K562 (cell line): ENCODE results near the gene DENND10. TPM values are rescaled to one million over a fixed set of nuclear protein-coding genes. Genes with fewer than 3 reads are reported as not detected.

Experiments used
- BRCA1 ChIP-seq, 2 experiments: fragments of 450-650 bp in 1 of 2; sonication (generic) in 1 of 2; formaldehyde crosslinking in 1 of 2; IDR thresholded peaks; 2 replicates each; pipeline versions ENCODE4 v1.5.0 to v1.6.1; 2017 to 2020; ENCODE audit warnings: mild to moderate bottlenecking in 1 of 2, missing genetic modification reagents in 1 of 2
- BRD4 ChIP-seq: fragments of 200-600 bp; sonication (generic); IDR thresholded peaks from 2 replicates; pipeline ENCODE4 v1.6.1; 2017; ENCODE audit warnings: inconsistent platforms
- CCNT2 ChIP-seq: IDR thresholded peaks from 2 replicates; pipeline ENCODE4 v1.6.1; 2011; ENCODE audit warnings: borderline replicate concordance, low read depth, mild to moderate bottlenecking, moderate library complexity, mixed read lengths, low read length; ENCODE audit not compliant: insufficient read length; ENCODE audit errors: extremely low read depth
- CREM ChIP-seq: IDR thresholded peaks from 2 replicates; pipeline ENCODE4 v1.6.1; 2014; ENCODE audit warnings: antibody characterized with exemption, low read depth
- ETV1 ChIP-seq: fragments of 450-650 bp; conservative IDR thresholded peaks from 2 replicates; pipeline ENCODE4 v1.6.1; 2016; ENCODE audit warnings: missing genetic modification characterization, control low read depth, low read depth, missing compliant biosample characterization
- FOXM1 ChIP-seq, 2 experiments: fragments of 450-650 bp in 1 of 2; sonication (generic) in 1 of 2; formaldehyde crosslinking in 1 of 2; IDR thresholded peaks; 2 replicates each; pipeline versions ENCODE4 v1.6.1 to v1.9.0; 2017 to 2022; ENCODE audit warnings: low read depth in 2 of 2, mild to moderate bottlenecking in 2 of 2, missing genetic modification reagents in 1 of 2, moderate library complexity in 1 of 2
- KAT7 ChIP-seq: sonication (generic); formaldehyde crosslinking; IDR thresholded peaks from 2 replicates; pipeline ENCODE4 v1.8.0; 2022; ENCODE audit warnings: missing genetic modification reagents, mild to moderate bottlenecking, borderline replicate concordance
- KDM2B ChIP-seq: fragments of 250-450 bp; sonication (Bioruptor Pico); IDR thresholded peaks from 2 replicates; pipeline ENCODE4 v1.8.0; 2021; ENCODE audit warnings: mild to moderate bottlenecking, moderate library complexity
- MAFF ChIP-seq: IDR thresholded peaks from 2 replicates; pipeline ENCODE4 v1.6.1; 2012; ENCODE audit warnings: low read length, improper control_type of control experiment
- MXI1 ChIP-seq: IDR thresholded peaks from 2 replicates; pipeline ENCODE4 v1.6.1; 2011; ENCODE audit warnings: low read depth, mild to moderate bottlenecking, improper control_type of control experiment, low read length
- NCOA2 ChIP-seq, 2 experiments: fragments of 450-650 bp; IDR thresholded peaks; 2 replicates each; pipeline ENCODE4 v1.6.1; 2018; ENCODE audit warnings: mild to moderate bottlenecking in 2 of 2, moderate library complexity in 1 of 2; ENCODE audit not compliant: partially characterized antibody in 2 of 2
- NR1H2 ChIP-seq: sonication (generic); formaldehyde crosslinking; IDR thresholded peaks from 2 replicates; pipeline ENCODE4 v1.4.0; 2020; ENCODE audit warnings: mild to moderate bottlenecking, missing genetic modification reagents
- NR4A1 ChIP-seq, 2 experiments: fragments of 250-450 bp in 1 of 2; fragments of 450-650 bp in 1 of 2; sonication (Bioruptor Pico) in 1 of 2; IDR thresholded peaks; 2 replicates each; pipeline versions ENCODE4 v1.4.0 to v1.6.1; 2016 to 2020; ENCODE audit warnings: mild to moderate bottlenecking in 2 of 2, missing compliant biosample characterization in 1 of 2, missing genetic modification characterization in 1 of 2, moderate library complexity in 1 of 2
- PHF20 ChIP-seq: fragments of 450-650 bp; IDR thresholded peaks from 2 replicates; pipeline ENCODE4 v1.6.1; 2018; ENCODE audit not compliant: partially characterized antibody
- POLR2AphosphoS5 ChIP-seq: IDR thresholded peaks from 2 replicates; pipeline ENCODE4 v1.6.1; 2011; ENCODE audit warnings: mild to moderate bottlenecking, low read depth, low read length, moderate library complexity; ENCODE audit not compliant: control insufficient read depth, insufficient read depth
- PPARD ChIP-seq: fragments of 250-450 bp; sonication (Bioruptor Pico); IDR thresholded peaks from 2 replicates; pipeline ENCODE4 v1.8.0; 2022; ENCODE audit warnings: inconsistent platforms, mild to moderate bottlenecking, moderate library complexity
- PTRF ChIP-seq: fragments of 450-650 bp; IDR thresholded peaks from 2 replicates; pipeline ENCODE4 v1.6.1; 2016; ENCODE audit warnings: mild to moderate bottlenecking, missing genetic modification characterization, missing compliant biosample characterization
- RBBP5 ChIP-seq: fragments of 200-600 bp; sonication (generic); IDR thresholded peaks from 2 replicates; pipeline ENCODE4 v1.6.1; 2012; ENCODE audit warnings: borderline replicate concordance, mild to moderate bottlenecking, low read length, control low read depth, inconsistent platforms; ENCODE audit not compliant: insufficient read depth, poor library complexity, severe bottlenecking
- SIN3B ChIP-seq: fragments of 450-650 bp; IDR thresholded peaks from 2 replicates; pipeline ENCODE4 v1.6.1; 2017; ENCODE audit warnings: low read depth, mild to moderate bottlenecking, moderate library complexity
- SMC3 ChIP-seq: conservative IDR thresholded peaks from 2 replicates; pipeline ENCODE4 v1.6.1; 2011; ENCODE audit warnings: low read depth, low read length, improper control_type of control experiment; ENCODE audit not compliant: insufficient read depth
- SREBF1 ChIP-seq: fragments of 150-350 bp; IDR thresholded peaks from 2 replicates; pipeline ENCODE4 v1.6.1; 2014; ENCODE audit warnings: antibody characterized with exemption, low read depth, low read length, borderline replicate concordance
- ZNF146 ChIP-seq: IDR thresholded peaks from one replicate; pipeline ENCODE4 v1.6.1; 2018; ENCODE audit warnings: missing compliant biosample characterization; ENCODE audit not compliant: unreplicated experiment
- ZNF586 ChIP-seq: fragments of 450-650 bp; formaldehyde crosslinking; conservative IDR thresholded peaks from 2 replicates; pipeline ENCODE4 v1.4.0; 2020; ENCODE audit warnings: mild to moderate bottlenecking, moderate library complexity
- ZNF830 ChIP-seq: fragments of 250-450 bp; sonication (Bioruptor Pico); IDR thresholded peaks from 2 replicates; pipeline ENCODE4 v1.5.0; 2021; ENCODE audit warnings: mild to moderate bottlenecking
- polyA plus RNA-seq, 8 experiments: library from polyadenylated mRNA; depleted of rRNA in 4 of 8; stranded (reverse) in 5 of 8; unstranded in 3 of 8; fragments of >200 nt; fragmentation: Nextera tagmentation in 2 of 8; fragmentation: Illumina TruSeq in 1 of 8; extraction: Ambion mirVana in 2 of 8; extraction: Trizol in 1 of 8; gene quantifications; 2 replicates each; pipeline versions ENCODE4 v1.2.1 to v1.2.3, GENCODE V29; 2011 to 2014; ENCODE audit warnings: inconsistent platforms in 1 of 8, missing spikeins in 1 of 8
- total RNA-seq, 7 experiments: library from RNA; depleted of rRNA in 6 of 7; stranded (reverse); fragments of >200 nt in 6 of 7; fragmentation: Illumina TruSeq in 2 of 7; extraction: Trizol in 2 of 7; gene quantifications; 2 replicates each; pipeline versions ENCODE4 v1.2.1 to v1.2.3, GENCODE V29; 2011 to 2021; ENCODE audit warnings: low replicate concordance in 1 of 7
- TF ChIP-seq, protein P1 (sequence below), 2 experiments: fragments of 150-350 bp in 1 of 2; IDR thresholded peaks; 2 replicates each; pipeline ENCODE4 v1.6.1; 2012 to 2016; ENCODE audit warnings: low read depth in 2 of 2, low read length in 2 of 2, mild to moderate bottlenecking in 1 of 2, moderate library complexity in 1 of 2

DENND10 gene
- total and polyA plus RNA-seq, 9 of the 15 experiments (the other 6 are each of a cell fraction or from before 2014, with no cell fraction given) = 9.4 to 20.0 (median 12.5) TPM

DNA sequence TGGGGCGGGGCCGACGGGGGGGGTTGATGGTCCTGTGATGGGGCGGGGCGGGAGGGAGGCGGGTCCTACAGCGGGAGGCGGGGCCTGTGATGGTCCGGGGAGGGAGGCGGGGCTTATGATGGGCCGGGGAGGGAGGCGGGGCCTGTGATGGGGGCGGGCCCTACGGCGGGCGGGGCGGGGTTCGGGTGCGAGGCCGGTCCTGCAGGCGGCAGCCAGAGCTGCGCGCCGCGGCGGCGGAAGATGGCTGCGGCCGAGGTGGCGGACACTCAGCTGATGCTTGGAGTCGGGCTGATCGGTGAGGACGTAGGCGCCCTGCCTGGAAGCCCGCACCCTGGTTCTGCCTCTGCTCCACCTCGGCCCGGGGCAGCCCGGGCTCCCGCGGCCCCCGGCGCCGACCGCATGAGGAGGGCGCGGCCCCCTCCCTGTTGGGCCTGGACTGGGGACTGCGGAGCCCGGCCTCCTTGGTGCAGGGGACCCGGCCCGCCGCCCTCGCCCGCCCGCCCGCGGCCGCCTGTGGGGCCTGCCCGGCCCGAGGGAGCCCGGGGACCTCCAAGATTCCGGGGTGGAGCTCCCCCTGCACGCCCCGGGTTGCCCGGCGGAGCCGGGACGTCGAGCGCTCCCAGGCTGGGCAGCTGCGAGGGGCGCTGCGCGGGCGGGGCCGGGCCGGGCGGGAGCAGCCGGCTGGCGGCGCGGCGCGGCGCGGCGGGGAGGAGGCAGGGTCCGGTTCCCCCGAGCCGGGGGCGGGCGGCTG, at the start of gene DENND10 (continued):
- TF ChIP-seq, protein P1, sequence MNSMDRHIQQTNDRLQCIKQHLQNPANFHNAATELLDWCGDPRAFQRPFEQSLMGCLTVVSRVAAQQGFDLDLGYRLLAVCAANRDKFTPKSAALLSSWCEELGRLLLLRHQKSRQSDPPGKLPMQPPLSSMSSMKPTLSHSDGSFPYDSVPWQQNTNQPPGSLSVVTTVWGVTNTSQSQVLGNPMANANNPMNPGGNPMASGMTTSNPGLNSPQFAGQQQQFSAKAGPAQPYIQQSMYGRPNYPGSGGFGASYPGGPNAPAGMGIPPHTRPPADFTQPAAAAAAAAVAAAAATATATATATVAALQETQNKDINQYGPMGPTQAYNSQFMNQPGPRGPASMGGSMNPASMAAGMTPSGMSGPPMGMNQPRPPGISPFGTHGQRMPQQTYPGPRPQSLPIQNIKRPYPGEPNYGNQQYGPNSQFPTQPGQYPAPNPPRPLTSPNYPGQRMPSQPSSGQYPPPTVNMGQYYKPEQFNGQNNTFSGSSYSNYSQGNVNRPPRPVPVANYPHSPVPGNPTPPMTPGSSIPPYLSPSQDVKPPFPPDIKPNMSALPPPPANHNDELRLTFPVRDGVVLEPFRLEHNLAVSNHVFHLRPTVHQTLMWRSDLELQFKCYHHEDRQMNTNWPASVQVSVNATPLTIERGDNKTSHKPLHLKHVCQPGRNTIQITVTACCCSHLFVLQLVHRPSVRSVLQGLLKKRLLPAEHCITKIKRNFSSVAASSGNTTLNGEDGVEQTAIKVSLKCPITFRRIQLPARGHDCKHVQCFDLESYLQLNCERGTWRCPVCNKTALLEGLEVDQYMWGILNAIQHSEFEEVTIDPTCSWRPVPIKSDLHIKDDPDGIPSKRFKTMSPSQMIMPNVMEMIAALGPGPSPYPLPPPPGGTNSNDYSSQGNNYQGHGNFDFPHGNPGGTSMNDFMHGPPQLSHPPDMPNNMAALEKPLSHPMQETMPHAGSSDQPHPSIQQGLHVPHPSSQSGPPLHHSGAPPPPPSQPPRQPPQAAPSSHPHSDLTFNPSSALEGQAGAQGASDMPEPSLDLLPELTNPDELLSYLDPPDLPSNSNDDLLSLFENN (IDR thresholded peaks at IDR 0.05; ENCODE audit: low read depth in 2 of 2, low read length in 2 of 2) = no peak
- TF ChIP-seq KAT7 (CRISPR knock-in tag) = no peak
- TF ChIP-seq SREBF1 = no peak
- TF ChIP-seq PPARD (CRISPR knock-in tag) = no peak
- no peak for TF ChIP-seq ZNF146 (CRISPR knock-in tag)
- peak; percentile 51; the same call in 1 of the 2 replicates for TF ChIP-seq POLR2AphosphoS5
- TF ChIP-seq NR1H2 (CRISPR knock-in tag) = no peak
- no peak for TF ChIP-seq KDM2B (CRISPR knock-in tag)
- TF ChIP-seq BRD4 = no peak
- peak; percentile 55 for TF ChIP-seq PHF20
- TF ChIP-seq FOXM1 (IDR thresholded peaks at IDR 0.05; ENCODE audit: low read depth) = no peak
- TF ChIP-seq FOXM1 (CRISPR knock-in tag; IDR thresholded peaks at IDR 0.05; ENCODE audit: low read depth) = no peak
- TF ChIP-seq MXI1 = no peak
- TF ChIP-seq MAFF = no peak
- no peak for TF ChIP-seq ZNF586 (CRISPR knock-in tag)
- TF ChIP-seq SMC3 = no peak
- TF ChIP-seq SIN3B = peak; percentile 26; the same call in 1 of the 2 replicates
- TF ChIP-seq RBBP5 = peak; percentile 65
- no peak for TF ChIP-seq ZNF830
- no peak for TF ChIP-seq ETV1
- TF ChIP-seq PTRF = no peak
- TF ChIP-seq NCOA2 (IDR thresholded peaks at IDR 0.05; ENCODE audit: partially characterized antibody in 2 of 2) = no peak
- TF ChIP-seq BRCA1 (IDR thresholded peaks at IDR 0.05) = no peak
- no peak for TF ChIP-seq BRCA1 (CRISPR knock-in tag; IDR thresholded peaks at IDR 0.05)
- TF ChIP-seq NR4A1 (CRISPR knock-in tag; IDR thresholded peaks at IDR 0.05) = no peak
- no peak for TF ChIP-seq NR4A1 (tag; IDR thresholded peaks at IDR 0.05)
- TF ChIP-seq CREM = 0 out of 2 replicates have a peak, but pooled peaks have one; percentile 7
- peak; percentile 19 for TF ChIP-seq CCNT2
